ENCODE data around the gene OPN1SW.

GRCh38 chr7:128726737-128727072 is 48.9 kb downstream of the OPN1SW start:
- TF ChIP-seq GATA2 (IDR thresholded peaks at IDR 0.05; ENCODE audit: low read depth, low read length) (no peak), GATA3 (IDR thresholded peaks at IDR 0.05; ENCODE audit: low read depth, low read length) (no peak)

Data from SH-SY5Y (cell line).